ENCODE results near the gene ZNF865.

The ZNF865 gene

DNA sequence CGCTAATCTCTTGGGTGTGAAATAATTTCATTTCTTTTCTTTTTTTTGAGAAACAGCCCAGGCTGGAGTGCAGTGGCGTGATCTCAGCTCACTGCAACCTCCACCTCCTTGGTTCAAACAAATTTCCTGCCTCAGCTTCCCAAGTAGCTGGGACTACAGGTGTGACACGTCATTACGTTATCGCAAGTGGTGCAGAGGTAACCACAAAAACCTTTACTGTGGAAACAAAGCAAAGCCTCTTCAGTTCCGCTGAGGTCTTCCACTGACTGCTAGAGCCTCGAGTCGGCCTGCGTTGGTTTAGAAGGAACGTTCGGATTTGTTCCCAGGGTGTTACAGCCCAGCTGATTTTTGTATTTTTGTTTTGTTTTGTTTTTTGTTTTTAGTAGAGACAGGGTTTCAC, 20.9 kb downstream of the ZNF865 start:
- peak; percentile 64 for DNase-seq

DNA sequence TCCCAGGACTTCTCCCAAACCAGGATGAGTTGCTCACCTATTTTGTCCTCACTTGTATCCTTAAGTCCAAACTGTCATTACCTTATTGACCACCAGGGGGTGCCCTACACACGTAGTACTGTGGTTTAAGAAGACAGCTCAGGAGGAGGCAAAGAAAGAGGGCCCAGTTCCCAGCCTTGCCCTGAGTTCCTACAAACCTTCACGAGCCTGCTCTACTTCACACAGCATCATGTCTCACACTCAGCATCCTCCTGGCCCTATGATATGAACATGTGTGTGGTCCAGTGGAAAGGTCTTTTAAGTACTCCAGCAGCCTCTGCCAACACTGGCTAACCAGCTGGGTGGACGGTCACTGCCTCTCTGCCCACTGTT, 27.0 kb downstream of the ZNF865 start:
- peak; percentile 82 for DNase-seq

DNA sequence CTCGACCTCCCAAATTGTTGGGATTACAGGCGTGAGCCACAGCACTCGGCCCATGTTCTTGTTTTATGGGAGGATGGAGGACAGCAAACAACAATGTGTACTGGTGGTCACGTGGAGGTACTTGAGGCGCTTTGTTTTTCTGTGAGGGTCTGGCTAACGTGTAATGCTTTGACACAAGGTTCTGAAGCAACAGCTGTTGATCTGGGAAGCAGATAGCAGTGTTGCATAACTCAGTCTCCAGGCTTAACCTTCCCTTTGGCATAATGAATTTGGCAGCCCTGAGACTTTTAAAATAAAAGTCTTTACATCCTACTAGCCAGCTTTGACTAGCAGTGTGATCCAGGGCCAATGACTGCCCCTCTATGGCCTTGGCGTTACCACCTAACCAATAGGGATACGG, 28.4 kb downstream of the ZNF865 start:
- no peak for DNase-seq

DNA sequence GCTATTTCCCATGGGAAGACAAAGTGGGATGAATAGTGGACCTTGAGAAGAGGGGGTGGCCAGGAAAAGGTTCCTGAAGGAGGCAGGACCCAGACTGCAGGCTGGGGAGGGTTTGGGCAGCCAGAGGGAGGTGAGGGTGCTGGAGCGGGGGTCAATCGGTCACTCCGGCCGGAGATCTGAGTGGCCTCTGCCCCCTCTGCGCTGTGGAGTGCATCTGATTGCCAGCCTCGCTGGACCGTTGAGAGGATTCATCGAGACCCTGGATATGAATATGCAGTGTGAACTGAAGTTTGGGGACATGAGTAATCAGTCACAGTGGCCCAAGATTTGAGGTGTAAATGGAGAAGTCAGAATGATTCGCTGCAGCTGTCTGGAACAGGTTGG, 29.9 kb downstream of the ZNF865 start:
- DNase-seq: no peak

DNA sequence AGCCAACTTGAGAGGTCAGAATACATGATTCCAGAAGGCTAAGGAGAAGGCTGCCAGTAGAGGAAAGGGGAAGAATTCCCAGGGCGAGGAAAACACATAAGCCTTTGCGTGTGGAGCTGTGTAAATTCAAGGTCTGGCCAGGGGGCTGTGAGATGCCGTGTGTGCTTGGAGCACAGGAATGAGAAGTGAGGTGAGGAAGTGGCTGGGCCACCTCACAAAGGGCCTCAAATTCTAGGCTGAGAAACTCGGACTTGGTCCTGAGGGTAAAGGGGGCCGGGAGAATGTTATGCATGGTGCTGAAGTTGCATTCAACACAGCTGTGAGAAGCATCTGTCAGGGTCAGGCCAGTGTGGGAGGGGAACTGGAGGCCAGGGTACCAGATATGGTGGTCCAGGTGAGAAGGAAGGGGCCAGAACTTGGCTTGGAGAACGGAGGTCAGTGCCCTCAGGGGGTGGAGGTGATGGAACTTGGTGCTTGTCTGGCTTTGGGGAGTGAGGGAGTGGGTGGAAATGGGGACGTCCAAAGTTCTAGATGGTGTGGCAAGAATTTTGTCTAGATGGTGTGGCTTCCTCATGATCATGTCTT, 30.5 kb downstream of the ZNF865 start:
- no peak for DNase-seq

DNA sequence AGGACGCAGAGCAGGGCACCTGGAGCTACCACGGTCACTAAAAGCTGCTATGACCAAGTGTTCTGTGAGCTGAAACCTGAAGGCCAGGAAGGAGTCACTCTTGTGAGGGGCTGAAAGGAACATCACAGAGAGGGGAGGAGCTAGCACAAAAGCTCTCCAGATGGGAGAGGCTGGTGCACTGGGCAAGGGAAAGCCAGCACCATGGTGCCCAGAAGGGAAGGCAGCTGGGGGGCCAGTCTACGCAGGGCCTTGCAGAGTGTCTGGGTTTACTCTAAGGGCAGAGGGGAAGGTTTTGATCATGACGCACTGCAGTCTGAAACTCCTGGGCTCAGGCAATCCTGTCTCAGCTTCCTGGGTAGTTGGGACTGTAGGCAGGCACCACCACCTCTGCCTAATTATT, 31.3 kb downstream of the ZNF865 start:
- no peak for DNase-seq

DNA sequence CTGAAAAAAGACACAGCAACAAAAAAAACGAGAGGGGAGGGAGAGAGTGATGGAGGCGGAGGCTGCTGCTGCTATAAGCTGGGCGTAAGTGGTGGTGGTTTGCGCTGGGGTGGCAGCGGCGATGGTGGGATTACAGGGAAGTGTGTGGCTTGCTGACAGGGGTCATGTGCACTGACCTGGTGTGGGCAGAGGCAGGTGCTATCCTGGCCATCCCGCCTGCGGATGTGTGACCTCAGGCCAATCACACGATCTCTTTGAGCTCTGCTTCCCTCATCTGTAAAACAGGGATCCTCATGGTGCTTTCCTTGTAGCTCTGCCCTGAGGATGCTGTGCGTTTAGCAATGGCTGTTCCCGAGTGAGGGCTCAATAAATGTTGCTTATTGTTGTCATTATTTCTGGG, 32.1 kb downstream of the ZNF865 start:
- DNase-seq: no peak

DNA sequence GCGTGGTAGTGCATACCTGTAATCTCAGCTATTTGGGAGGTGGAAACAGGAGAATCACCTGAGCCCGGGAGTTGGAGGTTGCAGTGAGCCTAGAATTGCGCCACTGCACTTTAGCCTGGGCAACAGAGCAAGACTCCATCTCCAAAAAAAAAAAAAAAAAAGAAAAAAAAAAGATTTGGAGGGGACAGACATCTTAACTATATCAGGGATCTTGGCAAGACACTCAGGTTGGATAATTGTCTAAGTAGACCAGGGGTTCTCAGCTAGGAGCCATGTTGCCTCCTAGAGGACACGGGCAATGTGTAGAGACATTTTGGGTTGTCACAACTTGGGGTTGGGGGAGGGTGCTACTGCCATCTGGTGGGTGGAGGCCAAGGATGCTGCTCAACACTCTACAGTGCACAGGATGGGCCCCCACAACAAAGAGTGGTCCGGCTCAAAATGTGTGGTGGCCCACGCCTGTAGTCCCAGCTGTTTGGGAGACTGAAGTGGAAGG, 33.5 kb downstream of the ZNF865 start:
- DNase-seq: peak; percentile 63

DNA sequence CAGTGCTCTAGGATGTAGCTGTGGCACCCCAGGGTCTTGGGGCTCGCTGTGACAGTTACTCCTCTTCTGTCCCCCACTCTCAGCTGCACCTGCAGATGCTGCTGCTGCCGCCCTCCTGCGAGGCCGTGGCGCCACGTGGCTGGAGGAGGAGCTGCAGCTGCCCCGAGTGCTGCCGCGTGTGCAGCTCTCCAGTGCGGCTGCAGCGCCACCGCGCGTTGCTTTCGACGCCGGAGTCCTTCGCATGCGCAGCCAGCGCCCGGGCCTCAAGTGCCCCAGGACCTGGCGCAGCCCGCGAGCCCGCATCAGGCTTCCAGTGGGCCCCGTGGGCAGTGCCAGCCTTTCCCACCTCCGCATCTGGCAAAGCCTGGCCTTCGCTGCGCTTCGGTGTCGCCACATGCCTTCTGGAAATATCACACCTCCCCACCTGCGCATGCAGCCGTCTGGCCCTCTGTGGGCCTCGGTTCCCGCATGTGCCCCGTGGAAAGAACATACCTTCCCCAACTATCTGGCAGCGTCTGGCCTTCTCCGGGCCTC, 34.7 kb downstream of the ZNF865 start:
- DNase-seq: peak; percentile 82

DNA sequence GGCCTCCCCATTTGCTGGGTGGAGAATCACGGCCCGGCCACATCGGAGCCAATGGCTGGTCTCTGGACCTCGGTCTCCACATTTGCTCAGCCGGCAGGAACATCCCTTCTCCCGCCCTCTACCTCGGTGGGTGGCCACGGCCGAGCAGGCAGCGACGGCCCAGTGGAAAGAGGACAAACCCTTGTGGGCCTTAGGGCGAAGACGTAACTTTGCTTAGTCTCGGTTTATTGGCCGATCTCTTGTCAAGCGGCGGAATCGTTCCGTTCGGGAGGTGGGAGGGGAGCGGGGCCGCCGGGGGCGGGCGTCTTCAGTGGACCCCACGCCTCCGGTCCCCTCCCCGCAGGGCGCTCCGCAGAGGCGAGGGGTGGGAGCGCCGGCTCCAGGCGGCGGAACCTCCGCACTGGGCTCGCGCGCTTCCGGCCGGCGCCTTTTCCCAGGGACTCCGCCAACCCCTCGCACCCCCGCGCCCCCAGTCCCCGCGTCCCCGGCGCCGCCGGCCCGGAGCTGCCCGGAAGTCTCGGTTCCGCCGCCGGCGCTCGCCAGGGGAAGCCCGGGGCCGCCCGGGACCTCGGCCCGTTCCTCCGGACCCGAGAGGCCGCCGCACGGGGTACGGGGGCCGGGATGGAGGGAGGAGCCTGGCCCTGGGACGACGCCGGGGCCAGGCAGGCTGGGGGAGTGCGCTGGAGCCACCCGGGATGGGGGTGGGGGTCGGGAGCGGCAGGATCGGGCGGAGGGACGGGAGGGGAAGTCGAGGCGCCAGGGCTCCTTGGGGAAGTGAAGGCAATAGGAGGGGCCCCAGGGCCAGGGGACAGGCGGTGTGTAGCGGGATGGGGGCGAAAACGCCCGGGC, 35.4 kb downstream of the ZNF865 start, which contains the start of gene ZNF580:
ZNF580 (plus strand) TSS at position 426 of the 849 bp plus-strand sequence. CDS start 1,507 bp downstream, outside the sequence.
- DNase-seq: peak; percentile 52

DNA sequence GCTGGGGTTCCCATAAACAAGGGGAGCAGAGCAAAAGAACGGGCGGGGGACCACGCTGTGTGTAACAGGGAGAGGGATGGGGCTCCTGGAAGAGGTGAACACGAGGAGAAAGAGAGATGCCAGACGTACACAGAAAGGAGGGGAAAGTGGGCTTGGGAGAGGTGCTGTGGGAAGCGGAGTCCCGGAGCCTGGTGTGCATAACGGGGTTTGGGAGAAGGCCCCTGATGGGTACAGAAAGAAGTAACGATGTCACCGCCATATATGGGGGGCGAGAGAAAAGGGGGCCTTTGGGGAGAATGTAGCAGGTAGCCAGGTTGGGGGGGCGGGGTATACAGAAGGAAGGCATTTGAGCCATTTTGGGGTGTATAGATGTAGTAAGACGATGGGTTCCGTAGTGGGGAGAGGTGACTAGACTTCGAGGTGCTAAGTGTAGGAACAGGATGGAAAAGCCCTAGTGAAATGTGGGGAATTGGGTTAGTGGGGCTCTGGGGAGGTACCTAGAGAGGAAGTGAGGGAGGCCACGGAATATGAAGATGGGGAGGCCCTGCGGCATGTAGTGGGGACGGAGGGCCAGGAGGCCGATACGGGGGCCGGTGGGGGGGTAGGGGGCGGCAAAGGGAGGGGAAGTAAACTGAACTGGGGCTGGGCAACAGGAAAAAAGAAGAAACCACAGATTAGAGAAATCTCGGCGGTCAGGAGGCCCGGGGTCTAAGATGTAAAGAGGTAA, 36.1 kb downstream of the ZNF865 start:
- DNase-seq: no peak

DNA sequence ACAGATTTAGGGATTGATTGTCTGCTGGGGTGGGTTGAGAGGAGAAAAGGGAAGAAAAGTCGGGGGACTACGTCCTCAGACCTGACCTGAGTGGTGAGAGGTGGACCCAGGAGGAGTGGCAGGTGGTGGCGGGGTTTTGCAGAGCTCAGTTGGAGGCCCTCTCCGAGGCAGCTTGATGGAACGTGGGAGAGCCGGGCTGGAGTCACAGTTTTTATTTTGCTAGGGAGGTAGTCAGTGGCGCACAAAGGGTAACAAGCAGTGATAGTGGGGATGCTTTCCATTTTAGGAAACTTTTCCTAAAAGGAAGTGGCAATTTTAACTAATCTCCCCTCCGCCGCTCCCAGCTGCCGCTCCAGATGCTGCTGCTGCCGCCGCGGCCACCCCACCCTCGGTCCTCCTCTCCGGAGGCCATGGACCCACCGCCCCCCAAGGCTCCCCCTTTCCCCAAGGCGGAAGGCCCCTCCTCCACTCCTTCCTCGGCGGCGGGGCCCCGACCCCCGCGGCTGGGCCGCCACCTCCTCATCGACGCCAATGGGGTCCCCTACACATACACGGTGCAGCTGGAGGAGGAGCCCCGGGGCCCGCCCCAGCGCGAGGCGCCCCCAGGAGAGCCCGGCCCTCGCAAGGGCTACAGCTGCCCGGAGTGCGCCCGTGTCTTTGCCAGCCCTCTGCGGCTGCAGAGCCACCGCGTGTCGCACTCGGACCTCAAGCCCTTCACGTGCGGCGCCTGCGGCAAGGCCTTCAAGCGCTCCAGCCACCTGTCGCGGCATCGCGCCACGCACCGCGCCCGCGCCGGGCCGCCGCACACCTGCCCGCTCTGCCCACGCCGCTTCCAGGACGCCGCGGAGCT, 36.9 kb downstream of the ZNF865 start:
- no peak for DNase-seq

DNA sequence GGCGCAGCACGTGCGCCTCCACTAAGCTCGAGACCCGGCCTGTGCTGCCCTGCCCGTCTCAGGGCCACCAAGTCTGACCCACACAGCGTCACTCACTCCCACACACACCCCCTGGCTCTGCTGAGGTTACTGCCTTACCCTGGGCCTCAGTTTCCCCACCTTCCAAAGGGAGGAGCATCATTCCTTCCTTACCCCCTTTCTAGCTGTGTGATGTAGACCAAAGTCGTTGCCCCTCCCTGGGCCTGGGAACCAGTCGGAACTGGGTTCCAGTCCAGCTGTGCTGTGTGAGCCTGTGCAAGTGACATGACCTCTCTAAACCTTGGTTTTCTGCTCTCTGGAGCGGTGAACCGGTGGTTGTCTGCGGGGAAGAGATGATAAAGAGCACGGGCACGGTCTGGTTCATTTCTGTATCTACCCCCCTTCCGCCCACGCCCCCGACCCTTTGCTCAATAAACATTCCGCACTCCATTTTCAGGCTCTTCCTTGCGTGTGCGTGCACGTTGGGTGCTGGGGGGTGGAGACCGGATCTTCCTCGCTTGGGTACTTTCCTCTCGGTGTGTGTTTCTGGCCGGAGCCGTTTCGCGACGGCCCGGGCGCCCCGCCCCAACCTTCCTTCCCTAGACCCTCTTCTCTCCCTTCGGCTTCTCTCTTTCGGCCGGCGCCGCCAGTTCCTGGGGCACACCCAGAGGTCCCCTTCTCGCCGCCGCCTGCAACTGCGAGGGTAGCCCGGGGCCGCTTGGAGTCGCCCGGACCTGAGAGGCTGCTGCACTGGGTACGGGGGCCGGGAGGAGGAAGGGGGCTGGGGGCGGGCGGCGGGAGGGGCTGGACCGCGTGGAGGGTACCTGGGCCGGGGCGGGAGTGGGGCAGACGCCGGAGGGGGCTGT, 37.8 kb downstream of the ZNF865 start, which contains the start of gene ZNF581:
ZNF581 (plus strand) TSS at position 647 of the 884 bp plus-strand sequence. CDS start 923 bp downstream, outside the sequence.
- peak; percentile 74 for DNase-seq

DNA sequence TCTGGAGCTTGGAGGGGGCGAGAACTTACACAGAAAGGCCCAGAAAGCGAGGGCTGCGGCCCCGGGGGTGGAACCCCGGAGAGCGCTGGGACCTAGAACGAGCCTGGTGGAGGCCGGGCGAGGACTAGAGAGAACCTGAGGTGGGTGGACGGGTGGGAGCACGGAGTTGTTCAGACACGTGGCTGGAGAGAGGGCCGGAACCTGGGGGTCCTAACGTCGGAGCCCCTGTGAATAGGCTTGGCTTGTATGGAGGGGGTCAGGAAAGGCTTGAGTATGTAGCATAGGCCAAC, 38.4 kb downstream of the ZNF865 start:
- DNase-seq: no peak

DNA sequence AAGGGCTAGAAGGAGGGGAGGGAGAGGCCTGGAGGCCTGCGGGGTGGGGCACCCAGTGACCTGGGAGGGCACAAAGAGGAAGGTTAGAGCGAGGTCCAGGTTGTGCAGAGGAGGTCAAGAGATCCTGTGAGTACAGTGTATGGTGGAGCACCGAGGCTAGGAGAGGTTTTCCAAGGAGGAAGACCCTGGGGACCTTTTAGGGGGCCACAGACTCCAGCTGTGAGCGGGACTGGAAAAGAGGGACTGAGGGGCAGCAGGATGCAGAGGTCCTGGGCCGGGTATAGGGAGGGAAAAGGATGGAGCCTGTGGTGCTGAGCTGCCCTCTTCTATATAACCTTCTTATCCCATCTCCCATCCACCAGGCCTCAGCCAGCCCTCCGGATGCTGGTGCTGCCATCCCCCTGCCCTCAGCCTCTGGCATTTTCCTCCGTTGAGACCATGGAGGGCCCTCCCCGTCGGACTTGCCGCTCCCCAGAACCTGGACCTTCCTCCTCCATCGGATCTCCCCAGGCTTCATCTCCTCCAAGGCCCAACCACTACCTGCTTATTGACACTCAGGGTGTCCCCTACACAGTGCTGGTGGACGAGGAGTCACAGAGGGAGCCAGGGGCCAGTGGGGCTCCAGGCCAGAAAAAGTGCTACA, 38.9 kb downstream of the ZNF865 start:
- DNase-seq: no peak

DNA sequence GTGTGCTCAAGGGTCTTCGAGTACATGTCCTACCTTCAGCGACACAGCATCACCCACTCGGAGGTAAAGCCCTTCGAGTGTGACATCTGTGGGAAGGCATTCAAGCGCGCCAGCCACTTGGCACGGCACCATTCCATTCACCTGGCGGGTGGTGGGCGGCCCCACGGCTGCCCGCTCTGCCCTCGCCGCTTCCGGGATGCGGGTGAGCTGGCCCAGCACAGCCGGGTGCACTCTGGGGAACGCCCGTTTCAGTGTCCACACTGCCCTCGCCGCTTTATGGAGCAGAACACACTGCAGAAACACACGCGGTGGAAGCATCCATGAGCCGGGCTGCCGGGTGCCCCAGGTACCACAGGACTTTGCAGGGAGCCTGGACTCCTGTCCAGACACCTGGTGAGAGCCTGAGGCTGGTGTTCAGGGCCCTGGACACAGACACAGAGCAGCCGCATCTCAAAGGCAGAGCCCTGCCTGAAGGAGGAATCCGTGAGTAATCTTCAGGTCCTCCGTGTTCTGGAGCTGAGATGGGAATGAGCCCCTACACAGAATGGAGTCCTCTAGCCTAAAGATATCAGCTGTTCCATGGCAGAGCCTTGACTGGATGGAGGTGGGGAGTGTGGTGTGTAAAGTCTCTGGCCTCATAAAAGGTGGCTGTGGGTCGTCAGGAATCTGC, 39.5 kb downstream of the ZNF865 start:
- no peak for DNase-seq

DNA sequence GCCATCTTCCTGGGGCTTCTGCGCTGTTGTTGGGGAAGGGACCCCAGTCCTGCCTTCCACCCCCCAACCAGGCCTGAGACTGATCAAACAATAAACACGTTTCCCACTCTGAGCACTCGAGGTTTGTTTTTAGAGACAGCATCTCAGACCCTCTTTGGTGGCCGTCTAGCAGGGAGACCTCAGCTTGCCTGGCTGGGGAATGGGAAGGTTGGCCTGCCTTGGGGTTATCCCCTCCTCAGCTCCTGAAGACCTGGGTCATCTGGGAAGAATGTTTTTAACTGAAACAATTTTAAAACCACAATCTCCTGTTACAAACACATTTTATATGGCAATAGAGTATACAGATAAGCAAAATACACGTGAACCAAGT, 40.0 kb downstream of the ZNF865 start:
- DNase-seq: no peak

DNA sequence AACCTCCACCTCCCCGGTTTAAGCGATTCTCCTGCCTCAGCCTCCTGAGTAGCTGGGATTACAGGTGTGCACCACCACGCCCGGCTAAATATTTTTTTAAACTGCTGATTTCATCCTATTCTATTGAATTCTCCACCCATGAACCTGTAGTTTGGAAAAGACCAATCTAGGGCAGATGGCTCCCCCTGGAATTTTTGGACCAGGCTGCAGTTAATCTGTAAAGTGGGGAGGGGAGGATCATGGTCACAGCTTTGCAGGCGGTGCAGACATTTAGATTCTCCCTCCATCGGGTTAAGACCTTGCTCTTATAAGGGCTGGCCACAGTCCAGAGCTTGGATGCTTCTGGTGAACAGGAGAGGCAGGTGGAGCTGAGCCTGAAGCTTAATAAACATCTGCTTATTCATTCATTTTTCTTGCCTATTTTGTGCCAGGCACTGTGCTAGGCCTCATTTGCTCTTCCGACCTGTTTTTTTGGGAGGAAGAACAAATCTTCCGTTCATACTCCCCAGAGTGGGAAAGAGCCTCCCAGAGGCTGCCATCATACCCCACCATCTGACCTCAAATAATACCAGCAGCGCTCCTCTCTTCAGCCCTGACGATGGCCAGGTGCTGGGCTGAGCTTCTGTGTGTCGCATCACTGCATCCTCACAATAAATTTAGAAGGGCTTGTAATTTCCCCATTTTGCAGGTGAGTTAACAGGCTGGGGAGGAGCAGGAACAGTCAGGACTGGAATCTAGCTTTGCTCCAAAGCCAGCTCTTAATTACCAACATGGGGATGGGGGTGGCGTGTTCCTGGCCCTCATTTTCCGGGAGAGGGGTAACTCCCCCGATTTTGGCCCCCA, 41.7 kb downstream of the ZNF865 start:
- DNase-seq: no peak

Measured in CD4-positive, alpha-beta T cell treated with Interferon gamma for 1 hour (primary cell).